Stimulated activated CD4-positive, alpha-beta T cell treated with anti-CD3 and anti-CD28 coated beads, TNF-alpha, amount 100 ng/mL, for 4 hours (primary cell): ENCODE data around the gene CAPN1.

Source experiments
- DNase-seq, 3 experiments: peaks; one replicate each; pipeline ENCODE4 v3.0.0-alpha.2; 2020; ENCODE audit warnings: low read depth in 3 of 3

CAPN1 gene

DNA sequence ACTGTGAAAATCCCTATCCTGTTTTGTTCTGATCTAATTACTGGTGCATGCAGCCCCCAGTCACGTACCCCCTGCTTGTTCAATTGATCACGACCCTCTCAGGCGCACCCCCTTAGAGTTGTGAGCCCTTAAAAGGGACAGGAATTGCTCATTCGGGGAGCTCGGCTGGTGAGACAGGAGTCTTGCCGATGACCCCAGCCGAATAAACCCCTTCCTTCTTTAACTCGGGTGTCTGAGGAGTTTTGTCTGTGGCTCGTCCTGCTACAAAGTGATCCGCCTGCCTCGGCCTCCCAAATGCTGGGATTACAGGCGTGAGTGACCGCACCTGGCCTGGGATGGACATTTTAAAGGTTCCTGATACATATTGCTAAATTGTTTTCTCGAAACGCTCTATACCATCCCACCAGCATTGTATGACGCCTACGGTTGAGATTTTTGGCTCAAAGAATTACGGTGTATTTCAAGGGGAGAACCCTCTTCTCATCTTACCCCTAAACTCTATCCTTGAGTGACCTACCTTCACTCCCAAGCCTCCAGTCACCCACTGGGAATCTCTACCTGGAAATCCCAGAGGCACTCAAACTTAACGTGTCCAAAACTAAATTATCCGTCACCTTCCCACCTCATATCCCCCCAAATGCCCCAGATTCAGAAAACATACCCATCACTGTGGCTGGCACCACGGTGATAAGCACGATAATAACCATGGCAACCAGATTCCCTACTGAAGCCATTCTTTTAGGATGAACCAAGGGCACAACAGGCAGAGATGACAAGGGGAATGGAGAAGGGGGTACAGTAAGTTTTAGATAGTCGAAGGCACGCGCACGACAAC lies 79.2 kb downstream of the CAPN1 start:
- DNase-seq: no peak
